Right atrium auricular region (tissue), 2 donors: ENCODE results near the gene EFS. TPM values are rescaled to one million over a fixed set of nuclear protein-coding genes. Genes with fewer than 3 reads are reported as not detected.

ENCODE experiments used
- DNase-seq: peaks from one replicate; pipeline ENCODE4 v3.0.0-alpha.2; 2019; ENCODE audit warnings: low spot score
- H3K27ac ChIP-seq, 2 donors: fragments of 200-600 bp; sonication (generic); 1 replicate in 1 of 2; 2 replicates in 1 of 2; pipeline ENCODE4 v1.5.1; 2016 to 2019
- H3K27me3 ChIP-seq, 2 donors: fragments of 200-600 bp; sonication (generic); one replicate each; pipeline versions ENCODE4 v1.5.1 to v1.6.0; 2017 to 2019
- H3K36me3 ChIP-seq: fragments of 200-600 bp; sonication (generic); one replicate; pipeline ENCODE4 v1.5.1; 2016
- H3K4me1 ChIP-seq, 2 donors: fragments of 200-600 bp; sonication (generic); one replicate each; pipeline versions ENCODE4 v1.5.1 to v1.6.0; 2017 to 2019
- H3K4me3 ChIP-seq, 2 donors: fragments of 200-600 bp; sonication (generic); 1 replicate in 1 of 2; 2 replicates in 1 of 2; pipeline ENCODE4 v1.5.1; 2017 to 2019; ENCODE audit warnings: mild to moderate bottlenecking in 1 of 2, moderate library complexity in 1 of 2
- H3K9me3 ChIP-seq, 2 donors: fragments of 200-600 bp; sonication (generic); one replicate each; pipeline ENCODE4 v1.5.1; 2019
- CTCF ChIP-seq, 2 donors: fragments of 200-600 bp; sonication (generic); IDR thresholded peaks; one replicate each; pipeline ENCODE4 v1.5.1; 2019; ENCODE audit warnings: antibody characterized with exemption in 2 of 2
- total RNA-seq, 2 donors: library from RNA; depleted of rRNA; stranded (reverse); fragments of >200 nt; gene quantifications; one replicate each; pipeline ENCODE4 v1.1.0, GENCODE V29; 2016

EFS gene
- total RNA-seq, 2 donors from 2014 or later, result 4.1 to 6.3 TPM

GRCh38 chr14:23375527-23376251 is 10.7 kb upstream of the EFS start:
- Histone ChIP-seq H3K36me3 (no peaks in the 10 kb centered on the region), H3K9me3 (no peaks in the 10 kb centered on the region), H3K27me3 (no peaks in the 10 kb centered on the region), H3K4me3 (no peak overlapping the region), H3K4me1 (no peaks in the 10 kb centered on the region), H3K27ac (peak overlapping the region in 1 of 2 donors; percentile 42)
- TF ChIP-seq CTCF (IDR thresholded peaks at IDR 0.05), result no peak
- DNase-seq, result no peak

DNA sequence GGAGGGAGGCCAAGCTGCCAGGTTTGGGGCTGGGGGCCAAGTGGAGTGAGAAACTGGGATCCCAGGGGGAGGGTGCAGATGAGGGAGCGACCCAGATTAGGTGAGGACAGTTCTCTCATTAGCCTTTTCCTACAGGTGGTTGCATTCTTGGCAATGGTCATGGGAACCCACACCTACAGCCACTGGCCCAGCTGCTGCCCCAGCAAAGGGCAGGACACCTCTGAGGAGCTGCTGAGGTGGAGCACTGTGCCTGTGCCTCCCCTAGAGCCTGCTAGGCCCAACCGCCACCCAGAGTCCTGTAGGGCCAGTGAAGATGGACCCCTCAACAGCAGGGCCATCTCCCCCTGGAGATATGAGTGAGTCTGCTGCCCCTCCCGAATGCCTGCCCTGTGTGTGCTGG is 8.1 kb upstream of the EFS start:
- Histone ChIP-seq H3K27me3 (no peaks in the 10 kb centered on the region), H3K4me3 (no peak overlapping the region), H3K36me3 (no peaks in the 10 kb centered on the region), H3K4me1 (no peaks in the 10 kb centered on the region), H3K27ac (no peak overlapping the region), H3K9me3 (no peaks in the 10 kb centered on the region)
- no peak for DNase-seq
- no peak for TF ChIP-seq CTCF (IDR thresholded peaks at IDR 0.05)

DNA sequence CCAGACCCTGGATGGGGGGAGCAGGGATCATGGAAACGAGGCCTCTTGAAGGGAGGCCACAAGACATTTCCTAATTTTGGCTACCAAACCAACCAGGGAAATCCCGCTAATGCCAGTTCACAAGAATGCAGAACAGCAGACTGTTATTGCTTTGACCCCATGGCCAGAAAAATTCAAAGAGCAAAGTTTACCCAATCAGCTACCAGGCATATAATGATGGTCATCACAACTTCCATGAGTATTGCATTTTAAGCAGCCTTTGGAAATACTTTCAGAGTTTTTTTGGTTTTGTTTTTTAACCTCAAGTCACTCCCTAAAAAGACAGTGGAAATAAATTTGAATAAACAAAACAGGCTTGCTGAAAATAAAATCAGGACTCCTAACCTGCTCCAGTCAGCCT is 7.5 kb upstream of the EFS start, which contains the start of gene IL25:
IL25 (plus strand) TSS at position 301 of the 400 bp plus-strand sequence.
- Histone ChIP-seq H3K27ac (no peak within 1 kb of the TSS), H3K27me3 (no peaks in the 10 kb centered on the region), H3K4me1 (no peaks in the 10 kb centered on the region), H3K36me3 (no peaks in the 10 kb centered on the region), H3K9me3 (no peaks in the 10 kb centered on the region), H3K4me3 (no peak within 1 kb of the TSS)
- no peak for DNase-seq
- TF ChIP-seq CTCF (IDR thresholded peaks at IDR 0.05), result no peak

DNA sequence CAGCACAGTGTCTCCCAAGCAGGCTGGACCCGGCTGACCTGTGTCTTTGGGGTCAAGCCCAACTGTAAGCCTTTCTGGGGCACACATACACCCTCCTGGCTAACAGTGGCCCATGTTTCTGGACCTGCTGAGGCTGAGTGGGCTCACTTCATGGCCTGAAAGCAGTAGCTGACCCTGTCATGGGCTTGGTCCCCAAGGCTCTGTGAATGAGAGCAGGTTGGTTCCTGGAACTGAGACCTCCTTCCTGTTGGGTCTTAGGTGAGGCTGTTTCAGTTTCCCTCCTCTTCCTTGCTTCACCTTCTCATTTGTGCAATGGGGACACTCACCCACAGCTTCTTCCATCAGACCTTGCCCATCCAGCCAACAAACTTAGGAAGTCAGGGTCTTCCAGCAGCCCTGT is 6.9 kb upstream of the EFS start:
- no peaks in the 10 kb centered on the region for H3K9me3 ChIP-seq
- H3K27me3 ChIP-seq, result no peaks in the 10 kb centered on the region
- no peak overlapping the region for H3K4me3 ChIP-seq
- H3K4me1 ChIP-seq, result no peaks in the 10 kb centered on the region
- DNase-seq, result no peak
- TF ChIP-seq CTCF (IDR thresholded peaks at IDR 0.05), result no peak
- H3K27ac ChIP-seq, result no peak overlapping the region
- H3K36me3 ChIP-seq, result no peaks in the 10 kb centered on the region

DNA sequence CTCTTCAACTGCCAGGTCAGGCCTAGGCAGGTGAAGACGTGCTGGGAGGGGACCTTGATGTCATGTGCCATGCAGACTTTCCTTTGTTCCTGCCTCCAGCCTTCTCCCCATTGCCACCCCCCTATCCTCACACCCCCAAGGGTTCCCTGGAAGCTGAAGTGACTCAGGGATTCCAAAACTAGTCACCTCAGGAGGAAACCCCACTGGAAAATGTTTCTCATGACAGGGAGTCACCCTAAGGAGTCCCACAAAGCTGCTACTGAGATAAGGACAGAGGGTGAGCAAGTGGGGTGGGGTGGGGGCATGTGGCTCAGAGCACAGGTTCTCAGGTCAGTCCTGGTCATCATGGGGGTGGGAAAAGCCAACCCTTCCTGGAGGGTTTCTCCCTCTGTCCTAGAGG is 5.2 kb upstream of the EFS start:
- H3K9me3 ChIP-seq, result no peaks in the 10 kb centered on the region
- H3K4me3 ChIP-seq, result no peak overlapping the region
- no peak overlapping the region for H3K27ac ChIP-seq
- no peaks in the 10 kb centered on the region for H3K36me3 ChIP-seq
- TF ChIP-seq CTCF (IDR thresholded peaks at IDR 0.05), result no peak
- H3K4me1 ChIP-seq, result peaks cover 0 to 8% of the 10 kb centered on the region in 2 donors
- no peaks in the 10 kb centered on the region for H3K27me3 ChIP-seq
- DNase-seq, result no peak
